Measurements from ENCODE around the gene MAPK14. TPM values are rescaled to one million over a fixed set of nuclear protein-coding genes. Genes with fewer than 3 reads are reported as not detected.

Gene MAPK14
- total RNA-seq, 1 experiment from 2014 or later, result 56.8 TPM

DNA sequence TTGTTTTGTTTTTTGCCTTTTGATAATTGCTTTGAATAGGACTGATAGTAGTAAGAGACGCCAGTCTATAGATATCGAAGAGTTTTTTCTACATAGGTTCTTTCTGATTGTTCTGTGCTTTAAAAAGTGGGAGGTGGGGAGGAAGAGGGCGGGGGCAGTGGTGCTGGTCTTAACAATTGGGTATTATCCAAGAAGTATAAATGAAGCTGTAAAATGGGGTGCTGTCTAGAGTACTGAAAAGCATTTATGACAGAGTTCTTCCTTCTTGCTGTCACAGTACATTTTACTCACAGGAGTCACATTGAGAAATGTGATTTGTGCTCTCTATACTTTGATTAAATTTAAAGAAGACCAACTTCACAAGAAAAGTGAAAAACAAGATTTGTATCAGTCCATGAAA is 41.0 kb downstream of the MAPK14 start:
- ATAC-seq (no peak), DNase-seq (no peak)
- H3K27ac ChIP-seq (ENCODE audit: low read length), result no peak overlapping the region
- H3K4me1 ChIP-seq (ENCODE audit: insufficient read depth, low read length), result peaks cover 8% of the 10 kb centered on the region
- H3K36me3 ChIP-seq (ENCODE audit: low read depth, low read length), result no peaks in the 10 kb centered on the region
- BruUV-seq (replicated peaks), result no TSS peak
- H3F3A ChIP-seq (ENCODE audit: low read length, unreplicated experiment), result no peaks in the 10 kb centered on the region
- H3K27me3 ChIP-seq (ENCODE audit: low read length), result no peaks in the 10 kb centered on the region
- peaks cover 81% of the 10 kb centered on the region for H3K79me2 ChIP-seq (ENCODE audit: low read length)
- H3K4me2 ChIP-seq (ENCODE audit: low read length), result no peak overlapping the region
- TF ChIP-seq EZH2 (IDR thresholded peaks at IDR 0.05; ENCODE audit: low read length, unreplicated experiment) (no peak), EZH2phosphoT487 (IDR thresholded peaks at IDR 0.05; ENCODE audit: borderline replicate concordance, low read length) (no peak)
- TF ChIP-seq, protein P1, sequence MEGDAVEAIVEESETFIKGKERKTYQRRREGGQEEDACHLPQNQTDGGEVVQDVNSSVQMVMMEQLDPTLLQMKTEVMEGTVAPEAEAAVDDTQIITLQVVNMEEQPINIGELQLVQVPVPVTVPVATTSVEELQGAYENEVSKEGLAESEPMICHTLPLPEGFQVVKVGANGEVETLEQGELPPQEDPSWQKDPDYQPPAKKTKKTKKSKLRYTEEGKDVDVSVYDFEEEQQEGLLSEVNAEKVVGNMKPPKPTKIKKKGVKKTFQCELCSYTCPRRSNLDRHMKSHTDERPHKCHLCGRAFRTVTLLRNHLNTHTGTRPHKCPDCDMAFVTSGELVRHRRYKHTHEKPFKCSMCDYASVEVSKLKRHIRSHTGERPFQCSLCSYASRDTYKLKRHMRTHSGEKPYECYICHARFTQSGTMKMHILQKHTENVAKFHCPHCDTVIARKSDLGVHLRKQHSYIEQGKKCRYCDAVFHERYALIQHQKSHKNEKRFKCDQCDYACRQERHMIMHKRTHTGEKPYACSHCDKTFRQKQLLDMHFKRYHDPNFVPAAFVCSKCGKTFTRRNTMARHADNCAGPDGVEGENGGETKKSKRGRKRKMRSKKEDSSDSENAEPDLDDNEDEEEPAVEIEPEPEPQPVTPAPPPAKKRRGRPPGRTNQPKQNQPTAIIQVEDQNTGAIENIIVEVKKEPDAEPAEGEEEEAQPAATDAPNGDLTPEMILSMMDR (conservative IDR thresholded peaks at IDR 0.05; ENCODE audit: low read depth, low read length), result no peak
- intact Hi-C loops (cut with micrococcal nuclease), result no loop called here
- no peaks in the 10 kb centered on the region for H3K9me3 ChIP-seq (ENCODE audit: low read length)
- CTCF ChIA-PET, result no interaction called here
- no peak overlapping the region for H3K4me3 ChIP-seq (ENCODE audit: low read length)
- no peak overlapping the region for H2AFZ ChIP-seq (ENCODE audit: low read length)
- H3K9ac ChIP-seq (ENCODE audit: low read length), result no peak overlapping the region
- no peaks in the 10 kb centered on the region for H3K9me2 ChIP-seq (replicated peaks; ENCODE audit: low read length)
- H4K20me1 ChIP-seq (ENCODE audit: low read length), result peaks cover 17% of the 10 kb centered on the region
- POLR2A ChIA-PET (ENCODE audit: unreplicated experiment), result no interaction called here

DNA sequence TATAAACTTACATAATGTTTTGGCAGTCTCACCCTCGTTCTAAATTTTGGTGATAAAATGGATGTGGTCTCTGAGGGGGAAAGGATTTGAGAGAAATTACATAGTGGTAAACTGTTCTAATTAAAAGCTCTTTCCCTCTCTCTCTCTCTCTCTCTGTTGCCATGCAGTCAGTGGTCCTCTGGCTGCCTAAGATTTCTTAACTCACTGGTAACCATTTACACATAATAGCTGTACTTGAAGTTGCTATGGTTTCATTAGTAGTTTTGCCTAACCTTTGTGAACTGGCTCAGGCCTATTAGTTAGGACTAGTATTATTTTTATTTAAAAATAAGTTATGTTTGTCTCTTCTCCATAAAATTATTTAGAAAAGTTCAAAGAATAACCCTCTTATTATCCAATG is 42.0 kb downstream of the MAPK14 start:
- no peaks in the 10 kb centered on the region for H3K36me3 ChIP-seq (ENCODE audit: low read depth, low read length)
- H4K20me1 ChIP-seq (ENCODE audit: low read length), result peaks cover 20% of the 10 kb centered on the region
- H3K9me3 ChIP-seq (ENCODE audit: low read length), result no peaks in the 10 kb centered on the region
- peaks cover 7% of the 10 kb centered on the region for H3K4me1 ChIP-seq (ENCODE audit: insufficient read depth, low read length)
- intact Hi-C loops (cut with micrococcal nuclease), result no loop called here
- H3F3A ChIP-seq (ENCODE audit: low read length, unreplicated experiment), result no peaks in the 10 kb centered on the region
- H3K9ac ChIP-seq (ENCODE audit: low read length), result no peak overlapping the region
- H3K4me2 ChIP-seq (ENCODE audit: low read length), result no peak overlapping the region
- DNase-seq (no peak), ATAC-seq (no peak)
- ChIA-PET POLR2A (ENCODE audit: unreplicated experiment) (no interaction called here), CTCF (no interaction called here)
- no peak overlapping the region for H3K27ac ChIP-seq (ENCODE audit: low read length)
- H3K27me3 ChIP-seq (ENCODE audit: low read length), result no peaks in the 10 kb centered on the region
- H2AFZ ChIP-seq (ENCODE audit: low read length), result no peak overlapping the region
- TF ChIP-seq, protein P1 (conservative IDR thresholded peaks at IDR 0.05; ENCODE audit: low read depth, low read length), result no peak
- TF ChIP-seq EZH2phosphoT487 (IDR thresholded peaks at IDR 0.05; ENCODE audit: borderline replicate concordance, low read length) (no peak), EZH2 (IDR thresholded peaks at IDR 0.05; ENCODE audit: low read length, unreplicated experiment) (no peak)
- no TSS peak for BruUV-seq (replicated peaks)
- H3K4me3 ChIP-seq (ENCODE audit: low read length), result no peak overlapping the region
- H3K9me2 ChIP-seq (replicated peaks; ENCODE audit: low read length), result no peaks in the 10 kb centered on the region
- H3K79me2 ChIP-seq (ENCODE audit: low read length), result peaks cover 78% of the 10 kb centered on the region

DNA sequence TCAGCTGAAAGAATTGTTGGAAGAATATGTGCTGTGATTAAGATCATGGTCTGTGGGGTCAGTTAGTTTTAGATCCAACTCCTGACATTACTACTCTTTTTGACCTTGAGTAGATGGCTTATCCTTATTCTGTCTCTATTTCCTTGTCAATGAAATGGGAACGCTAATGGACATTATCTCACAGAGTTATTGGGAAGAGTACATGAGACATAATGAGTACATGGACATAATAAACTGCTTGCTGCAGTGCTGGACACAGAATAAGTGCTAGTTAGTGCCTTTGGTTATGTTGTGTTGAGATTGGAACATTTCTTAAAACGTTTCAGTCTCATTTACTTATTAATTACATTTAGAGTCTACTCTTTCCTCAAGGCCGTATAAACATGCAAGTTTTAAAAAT is 42.6 kb downstream of the MAPK14 start:
- H3K27ac ChIP-seq (ENCODE audit: low read length), result no peak overlapping the region
- H3K4me3 ChIP-seq (ENCODE audit: low read length), result no peak overlapping the region
- no TSS peak for BruUV-seq (replicated peaks)
- intact Hi-C loops (cut with micrococcal nuclease), result no loop called here
- TF ChIP-seq EZH2 (IDR thresholded peaks at IDR 0.05; ENCODE audit: low read length, unreplicated experiment), result no peak
- no peak for TF ChIP-seq EZH2phosphoT487 (IDR thresholded peaks at IDR 0.05; ENCODE audit: borderline replicate concordance, low read length)
- TF ChIP-seq, protein P1 (conservative IDR thresholded peaks at IDR 0.05; ENCODE audit: low read depth, low read length), result no peak
- CTCF ChIA-PET, result no interaction called here
- H3K4me1 ChIP-seq (ENCODE audit: insufficient read depth, low read length), result peaks cover under 1% of the 10 kb centered on the region
- H3F3A ChIP-seq (ENCODE audit: low read length, unreplicated experiment), result no peaks in the 10 kb centered on the region
- no peak for ATAC-seq
- peaks cover 15% of the 10 kb centered on the region for H4K20me1 ChIP-seq (ENCODE audit: low read length)
- H3K79me2 ChIP-seq (ENCODE audit: low read length), result peaks cover 71% of the 10 kb centered on the region
- POLR2A ChIA-PET (ENCODE audit: unreplicated experiment), result no interaction called here
- no peak for DNase-seq
- H3K9me2 ChIP-seq (replicated peaks; ENCODE audit: low read length), result no peaks in the 10 kb centered on the region
- H3K36me3 ChIP-seq (ENCODE audit: low read depth, low read length), result no peaks in the 10 kb centered on the region
- H2AFZ ChIP-seq (ENCODE audit: low read length), result no peak overlapping the region
- no peaks in the 10 kb centered on the region for H3K9me3 ChIP-seq (ENCODE audit: low read length)
- no peak overlapping the region for H3K4me2 ChIP-seq (ENCODE audit: low read length)
- no peaks in the 10 kb centered on the region for H3K27me3 ChIP-seq (ENCODE audit: low read length)
- H3K9ac ChIP-seq (ENCODE audit: low read length), result no peak overlapping the region

Data from PC-3 (cell line).